ENCODE results near the gene GALNTL6. TPM values are rescaled to one million over a fixed set of nuclear protein-coding genes. Genes with fewer than 3 reads are reported as not detected.

Gene GALNTL6
- total and polyA plus RNA-seq, 7 experiments from 2014 or later: not detected

- Histone ChIP-seq H3K27ac (ENCODE audit: low read depth, low read length) (no peak overlapping the region), H3K4me3 (ENCODE audit: low read length) (no peak overlapping the region), H3K27me3 (ENCODE audit: control insufficient read depth in 2 of 2, insufficient read depth in 2 of 2, low read length in 2 of 2) (no peaks in the 10 kb centered on the region), H3K4me1 (ENCODE audit: control insufficient read depth in 2 of 2, insufficient read depth in 2 of 2, low read length in 2 of 2) (no peaks in the 10 kb centered on the region), H3K9me3 (ENCODE audit: control insufficient read depth in 2 of 3, low read length in 3 of 3) (no peaks in the 10 kb centered on the region), H3K36me3 (ENCODE audit: control insufficient read depth in 2 of 3, insufficient read depth in 3 of 3, low read length in 3 of 3) (no peaks in the 10 kb centered on the region)
- peaks cover 0 to 4% (median 3%) of the 10 kb centered on the region in 5 donors for H3K36me3 Mint-ChIP-seq
- ChIA-PET CTCF (no interaction called here), POLR2A (no interaction called here)
- no peak for DNase-seq
- peaks cover 0 to 15% (median 0%) of the 10 kb centered on the region in 5 donors for H3K27me3 Mint-ChIP-seq
- peaks cover 0 to 7% (median 3%) of the 10 kb centered on the region in 11 donors for H3K9me3 Mint-ChIP-seq
- H3K27ac Mint-ChIP-seq: no peak overlapping the region
- H3K4me1 Mint-ChIP-seq: no peaks in the 10 kb centered on the region
- H3K4me3 Mint-ChIP-seq: no peak overlapping the region
- no peak for ATAC-seq
- intact Hi-C loops (cut with micrococcal nuclease): no loop called here
Observed at GRCh38 chr4:172858731-172859230, 1045.6 kb downstream of the GALNTL6 start.

- Mint-ChIP-seq H3K9me3 (peaks cover 0 to 11% (median 5%) of the 10 kb centered on the region in 11 donors), H3K27me3 (peaks cover 0 to 19% (median 15%) of the 10 kb centered on the region in 5 donors), H3K36me3 (peaks cover 0 to 4% (median 3%) of the 10 kb centered on the region in 5 donors), H3K4me3 (no peak overlapping the region), H3K4me1 (no peaks in the 10 kb centered on the region), H3K27ac (no peak overlapping the region)
- Histone ChIP-seq H3K27ac (ENCODE audit: low read depth, low read length) (no peak overlapping the region), H3K4me1 (ENCODE audit: control insufficient read depth in 2 of 2, insufficient read depth in 2 of 2, low read length in 2 of 2) (no peaks in the 10 kb centered on the region), H3K9me3 (ENCODE audit: control insufficient read depth in 2 of 3, low read length in 3 of 3) (no peaks in the 10 kb centered on the region), H3K36me3 (ENCODE audit: control insufficient read depth in 2 of 3, insufficient read depth in 3 of 3, low read length in 3 of 3) (no peaks in the 10 kb centered on the region), H3K4me3 (ENCODE audit: low read length) (no peak overlapping the region), H3K27me3 (ENCODE audit: control insufficient read depth in 2 of 2, insufficient read depth in 2 of 2, low read length in 2 of 2) (no peaks in the 10 kb centered on the region)
- intact Hi-C loops (cut with micrococcal nuclease): no loop called here
- no peak for ATAC-seq
- CTCF ChIA-PET: no interaction called here
- no peak for DNase-seq
- POLR2A ChIA-PET: no interaction called here
Observed at GRCh38 chr4:172865103-172865502, 1051.9 kb downstream of the GALNTL6 start.

GRCh38 chr4:172865531-172866127 lies 1052.4 kb downstream of the GALNTL6 start:
- no peaks in the 10 kb centered on the region for H3K4me1 ChIP-seq (ENCODE audit: control insufficient read depth in 2 of 2, insufficient read depth in 2 of 2, low read length in 2 of 2)
- Mint-ChIP-seq H3K9me3 (peaks cover 0 to 11% (median 5%) of the 10 kb centered on the region in 11 donors), H3K4me3 (no peak overlapping the region), H3K36me3 (peaks cover 0 to 4% (median 3%) of the 10 kb centered on the region in 5 donors), H3K27me3 (peaks cover 0 to 19% (median 16%) of the 10 kb centered on the region in 5 donors), H3K27ac (no peak overlapping the region), H3K4me1 (no peaks in the 10 kb centered on the region)
- no peaks in the 10 kb centered on the region for H3K9me3 ChIP-seq (ENCODE audit: control insufficient read depth in 2 of 3, low read length in 3 of 3)
- no peak overlapping the region for H3K4me3 ChIP-seq (ENCODE audit: low read length)
- POLR2A ChIA-PET: no interaction called here
- H3K27ac ChIP-seq (ENCODE audit: low read depth, low read length): no peak overlapping the region
- no peaks in the 10 kb centered on the region for H3K27me3 ChIP-seq (ENCODE audit: control insufficient read depth in 2 of 2, insufficient read depth in 2 of 2, low read length in 2 of 2)
- ATAC-seq (no peak), DNase-seq (no peak)
- H3K36me3 ChIP-seq (ENCODE audit: control insufficient read depth in 2 of 3, insufficient read depth in 3 of 3, low read length in 3 of 3): no peaks in the 10 kb centered on the region
- intact Hi-C loops (cut with micrococcal nuclease): no loop called here
- CTCF ChIA-PET: no interaction called here

GRCh38 chr4:172866421-172866820 lies 1053.2 kb downstream of the GALNTL6 start:
- ATAC-seq (no peak), DNase-seq (no peak)
- H3K4me3 ChIP-seq (ENCODE audit: low read length): no peak overlapping the region
- H3K27ac ChIP-seq (ENCODE audit: low read depth, low read length): no peak overlapping the region
- intact Hi-C loops (cut with micrococcal nuclease): no loop called here
- ChIA-PET CTCF (no interaction called here), POLR2A (no interaction called here)
- H3K36me3 ChIP-seq (ENCODE audit: control insufficient read depth in 2 of 3, insufficient read depth in 3 of 3, low read length in 3 of 3): no peaks in the 10 kb centered on the region
- Mint-ChIP-seq H3K36me3 (peaks cover 0 to 4% (median 3%) of the 10 kb centered on the region in 5 donors), H3K27me3 (peaks cover 0 to 19% (median 16%) of the 10 kb centered on the region in 5 donors), H3K4me1 (no peaks in the 10 kb centered on the region), H3K4me3 (no peak overlapping the region), H3K9me3 (peaks cover 0 to 11% (median 5%) of the 10 kb centered on the region in 11 donors), H3K27ac (peak overlapping the region in 1 of 9 donors; percentile 38)
- no peaks in the 10 kb centered on the region for H3K27me3 ChIP-seq (ENCODE audit: control insufficient read depth in 2 of 2, insufficient read depth in 2 of 2, low read length in 2 of 2)
- H3K9me3 ChIP-seq (ENCODE audit: control insufficient read depth in 2 of 3, low read length in 3 of 3): no peaks in the 10 kb centered on the region
- H3K4me1 ChIP-seq (ENCODE audit: control insufficient read depth in 2 of 2, insufficient read depth in 2 of 2, low read length in 2 of 2): no peaks in the 10 kb centered on the region

GRCh38 chr4:172867835-172868234 lies 1054.6 kb downstream of the GALNTL6 start:
- ChIA-PET CTCF (no interaction called here), POLR2A (no interaction called here)
- DNase-seq (no peak), ATAC-seq (no peak)
- Histone ChIP-seq H3K36me3 (ENCODE audit: control insufficient read depth in 2 of 3, insufficient read depth in 3 of 3, low read length in 3 of 3) (no peaks in the 10 kb centered on the region), H3K27me3 (ENCODE audit: control insufficient read depth in 2 of 2, insufficient read depth in 2 of 2, low read length in 2 of 2) (no peaks in the 10 kb centered on the region), H3K4me3 (ENCODE audit: low read length) (no peak overlapping the region), H3K27ac (ENCODE audit: low read depth, low read length) (no peak overlapping the region), H3K4me1 (ENCODE audit: control insufficient read depth in 2 of 2, insufficient read depth in 2 of 2, low read length in 2 of 2) (no peaks in the 10 kb centered on the region), H3K9me3 (ENCODE audit: control insufficient read depth in 2 of 3, low read length in 3 of 3) (no peaks in the 10 kb centered on the region)
- intact Hi-C loops (cut with micrococcal nuclease): no loop called here
- Mint-ChIP-seq H3K27me3 (peaks cover 0 to 21% (median 14%) of the 10 kb centered on the region in 5 donors), H3K4me1 (no peaks in the 10 kb centered on the region), H3K27ac (no peak overlapping the region), H3K9me3 (peaks cover 0 to 8% (median 2%) of the 10 kb centered on the region in 11 donors), H3K4me3 (no peak overlapping the region), H3K36me3 (no peaks in the 10 kb centered on the region)

- DNase-seq: no peak
- no peaks in the 10 kb centered on the region for H3K4me1 ChIP-seq (ENCODE audit: control insufficient read depth in 2 of 2, insufficient read depth in 2 of 2, low read length in 2 of 2)
- H3K36me3 Mint-ChIP-seq: no peaks in the 10 kb centered on the region
- ATAC-seq: no peak
- no peaks in the 10 kb centered on the region for H3K36me3 ChIP-seq (ENCODE audit: control insufficient read depth in 2 of 3, insufficient read depth in 3 of 3, low read length in 3 of 3)
- H3K9me3 Mint-ChIP-seq: peaks cover 0 to 6% (median 2%) of the 10 kb centered on the region in 11 donors
- H3K4me3 ChIP-seq (ENCODE audit: low read length): no peak overlapping the region
- no peaks in the 10 kb centered on the region for H3K9me3 ChIP-seq (ENCODE audit: control insufficient read depth in 2 of 3, low read length in 3 of 3)
- ChIA-PET POLR2A (no interaction called here), CTCF (no interaction called here)
- no peaks in the 10 kb centered on the region for H3K4me1 Mint-ChIP-seq
- peaks cover 0 to 24% (median 15%) of the 10 kb centered on the region in 5 donors for H3K27me3 Mint-ChIP-seq
- H3K27ac ChIP-seq (ENCODE audit: low read depth, low read length): no peak overlapping the region
- no peaks in the 10 kb centered on the region for H3K27me3 ChIP-seq (ENCODE audit: control insufficient read depth in 2 of 2, insufficient read depth in 2 of 2, low read length in 2 of 2)
- intact Hi-C loops (cut with micrococcal nuclease): no loop called here
- no peak overlapping the region for H3K27ac Mint-ChIP-seq
- H3K4me3 Mint-ChIP-seq: no peak overlapping the region
Observed at GRCh38 chr4:172868271-172868670, 1055.1 kb downstream of the GALNTL6 start.

GRCh38 chr4:172869621-172870268 lies 1056.5 kb downstream of the GALNTL6 start:
- ATAC-seq (no peak), DNase-seq (no peak)
- ChIA-PET CTCF (no interaction called here), POLR2A (no interaction called here)
- peaks cover 0 to 3% (median 0%) of the 10 kb centered on the region in 11 donors for H3K9me3 Mint-ChIP-seq
- Histone ChIP-seq H3K27me3 (ENCODE audit: control insufficient read depth in 2 of 2, insufficient read depth in 2 of 2, low read length in 2 of 2) (no peaks in the 10 kb centered on the region), H3K4me3 (ENCODE audit: low read length) (no peak overlapping the region), H3K9me3 (ENCODE audit: control insufficient read depth in 2 of 3, low read length in 3 of 3) (no peaks in the 10 kb centered on the region), H3K36me3 (ENCODE audit: control insufficient read depth in 2 of 3, insufficient read depth in 3 of 3, low read length in 3 of 3) (no peaks in the 10 kb centered on the region), H3K27ac (ENCODE audit: low read depth, low read length) (no peak overlapping the region), H3K4me1 (ENCODE audit: control insufficient read depth in 2 of 2, insufficient read depth in 2 of 2, low read length in 2 of 2) (no peaks in the 10 kb centered on the region)
- H3K4me1 Mint-ChIP-seq: no peaks in the 10 kb centered on the region
- no peak overlapping the region for H3K4me3 Mint-ChIP-seq
- H3K27me3 Mint-ChIP-seq: peaks cover 0 to 31% (median 8%) of the 10 kb centered on the region in 5 donors
- H3K36me3 Mint-ChIP-seq: no peaks in the 10 kb centered on the region
- intact Hi-C loops (cut with micrococcal nuclease): no loop called here
- H3K27ac Mint-ChIP-seq: no peak overlapping the region

Measured in naive thymus-derived CD4-positive, alpha-beta T cell (primary cell).